SJCRH30 (cell line): ENCODE results near the gene NRBF2. TPM values are rescaled to one million over a fixed set of nuclear protein-coding genes. Genes with fewer than 3 reads are reported as not detected.

Experiments used
- DNase-seq, 2 experiments: peaks; one replicate each; pipeline ENCODE4 v3.0.0-alpha.2; 2015 to 2020
- H3K27ac ChIP-seq: fragments of 250-450 bp; sonication (Bioruptor Pico); 2 replicates; pipeline ENCODE4 v1.5.1; 2020; ENCODE audit warnings: mild to moderate bottlenecking, moderate library complexity
- H3K27me3 ChIP-seq: fragments of 250-450 bp; sonication (Bioruptor Pico); 2 replicates; pipeline ENCODE4 v1.5.1; 2020; ENCODE audit warnings: mild to moderate bottlenecking, moderate library complexity
- H3K36me3 ChIP-seq: fragments of 250-450 bp; sonication (Bioruptor Pico); 2 replicates; pipeline ENCODE4 v1.5.1; 2020; ENCODE audit warnings: mild to moderate bottlenecking, moderate library complexity
- H3K4me1 ChIP-seq: fragments of 250-450 bp; sonication (Bioruptor Pico); 2 replicates; pipeline ENCODE4 v1.5.1; 2020; ENCODE audit warnings: mild to moderate bottlenecking, moderate library complexity
- H3K4me3 ChIP-seq: fragments of 250-450 bp; sonication (Bioruptor Pico); 2 replicates; pipeline ENCODE4 v1.5.1; 2020; ENCODE audit warnings: mild to moderate bottlenecking, moderate library complexity
- H3K9me3 ChIP-seq: fragments of 250-450 bp; sonication (Bioruptor Pico); replicated peaks from 2 replicates; pipeline ENCODE4 v1.5.1; 2020; ENCODE audit warnings: mild to moderate bottlenecking, moderate library complexity
- total RNA-seq: library from RNA; depleted of rRNA; stranded (reverse); fragments of >200 nt; shearing (Covaris generic); gene quantifications from 2 replicates; pipeline ENCODE4 v1.2.3, GENCODE V29; 2014

NRBF2 gene
- total RNA-seq, 1 experiment from 2014 or later = 14.0 TPM

- Histone ChIP-seq H3K4me1 (no peaks in the 10 kb centered on the region), H3K27ac (no peak overlapping the region), H3K4me3 (no peak overlapping the region), H3K27me3 (no peaks in the 10 kb centered on the region), H3K9me3 (no peaks in the 10 kb centered on the region), H3K36me3 (peaks cover 43% of the 10 kb centered on the region)
- no peak for DNase-seq
These were observed 32.1 kb downstream of the NRBF2 start for GRCh38 chr10:63165249-63165648.

GRCh38 chr10:63166742-63167258 lies 33.7 kb downstream of the NRBF2 start:
- H3K4me1 ChIP-seq = no peaks in the 10 kb centered on the region
- DNase-seq = peak; percentile 17 to 76
- peaks cover 55% of the 10 kb centered on the region for H3K36me3 ChIP-seq
- no peaks in the 10 kb centered on the region for H3K27me3 ChIP-seq
- no peak overlapping the region for H3K4me3 ChIP-seq
- H3K9me3 ChIP-seq = no peaks in the 10 kb centered on the region
- no peak overlapping the region for H3K27ac ChIP-seq

DNA sequence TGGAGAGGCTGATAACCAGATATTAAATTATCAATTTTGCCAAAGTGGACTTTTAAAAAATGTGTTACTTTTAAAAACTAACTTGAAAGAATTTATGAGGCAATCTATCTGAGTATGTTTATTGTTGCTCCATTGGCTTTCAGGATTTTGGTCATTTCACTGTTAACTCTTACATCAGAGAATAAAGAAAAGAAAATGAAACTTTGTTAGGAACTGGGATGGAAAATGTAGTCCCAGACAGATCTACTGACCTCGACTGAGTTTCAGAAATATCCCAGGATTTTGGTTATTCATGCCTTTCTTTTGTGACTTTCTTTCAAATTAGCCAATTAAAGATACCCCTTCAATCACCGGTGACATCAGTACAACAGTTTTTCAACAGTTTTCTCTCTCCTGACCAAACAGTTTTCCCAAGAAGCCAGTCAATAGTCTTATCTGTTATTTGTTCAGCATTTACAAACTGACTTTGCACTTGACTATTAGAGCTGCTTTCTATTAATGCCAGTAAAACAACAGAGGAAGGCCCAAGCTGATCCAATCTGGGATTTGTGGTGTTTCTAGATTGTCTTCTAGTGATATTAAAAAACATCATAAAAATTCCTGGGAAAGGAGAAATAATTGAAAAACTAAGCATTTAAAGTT lies 35.8 kb downstream of the NRBF2 start:
- Histone ChIP-seq H3K27ac (no peak overlapping the region), H3K36me3 (peaks cover 73% of the 10 kb centered on the region), H3K27me3 (no peaks in the 10 kb centered on the region), H3K4me1 (no peaks in the 10 kb centered on the region), H3K9me3 (no peaks in the 10 kb centered on the region), H3K4me3 (no peak overlapping the region)
- no peak for DNase-seq

GRCh38 chr10:63169624-63170023 lies 36.5 kb downstream of the NRBF2 start:
- Histone ChIP-seq H3K4me1 (no peaks in the 10 kb centered on the region), H3K4me3 (no peak overlapping the region), H3K27me3 (no peaks in the 10 kb centered on the region), H3K27ac (no peak overlapping the region), H3K9me3 (no peaks in the 10 kb centered on the region), H3K36me3 (peaks cover 80% of the 10 kb centered on the region)
- no peak for DNase-seq

DNA sequence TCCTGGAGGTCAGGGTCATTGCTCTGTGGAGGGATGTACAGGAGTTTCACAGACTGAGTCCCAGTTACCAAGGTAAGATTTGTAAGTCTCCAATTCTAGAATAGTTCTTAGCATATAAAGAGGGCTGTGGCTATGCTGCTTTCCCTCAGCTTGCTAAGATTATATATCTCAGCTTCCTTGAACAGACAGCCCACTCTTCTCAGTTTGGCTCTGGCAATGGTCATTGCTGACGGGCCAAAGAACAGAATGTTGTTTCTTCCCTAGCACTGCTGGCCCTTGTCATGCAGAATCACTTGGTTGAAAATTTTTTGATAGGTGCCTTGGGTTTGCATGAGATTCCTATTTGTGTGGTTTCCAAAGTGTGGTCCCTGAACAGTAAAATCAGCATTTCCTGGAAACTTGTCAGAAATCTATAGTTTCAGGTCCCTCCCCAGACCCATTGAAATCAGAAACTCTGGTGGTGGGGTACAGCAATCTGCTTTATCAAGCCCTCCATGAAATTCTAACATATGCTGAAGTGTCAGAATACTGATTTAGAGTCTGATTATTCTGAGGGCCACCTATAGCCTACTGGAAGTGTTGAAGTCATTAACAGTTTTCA lies 38.2 kb downstream of the NRBF2 start:
- H3K4me3 ChIP-seq = no peak overlapping the region
- H3K36me3 ChIP-seq = peaks cover 80% of the 10 kb centered on the region
- DNase-seq = no peak

DNA sequence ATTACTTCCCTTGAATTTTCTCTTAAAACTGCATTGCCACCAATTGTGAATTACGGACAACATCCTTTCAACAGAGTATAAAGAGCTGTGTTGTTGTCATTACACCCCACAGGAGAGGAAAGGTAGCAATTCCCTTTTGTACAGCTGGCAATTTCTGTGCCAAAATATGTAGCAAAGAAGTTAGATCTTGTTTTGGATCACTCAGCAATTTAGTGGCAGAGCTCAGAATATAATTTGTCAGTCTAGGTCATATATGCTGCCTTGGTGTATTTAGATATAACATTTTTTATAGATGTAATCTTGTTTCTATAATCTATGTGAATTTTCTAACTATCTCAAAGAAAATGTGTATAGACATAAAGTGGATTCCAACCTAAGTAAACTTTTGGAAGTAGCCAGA lies 38.8 kb downstream of the NRBF2 start:
- Histone ChIP-seq H3K27me3 (no peaks in the 10 kb centered on the region), H3K4me1 (no peaks in the 10 kb centered on the region), H3K4me3 (no peak overlapping the region), H3K9me3 (no peaks in the 10 kb centered on the region), H3K27ac (no peak overlapping the region), H3K36me3 (peaks cover 84% of the 10 kb centered on the region)
- no peak for DNase-seq

More for the DNA sequence above, 38.2 kb downstream of the NRBF2 start:
- Histone ChIP-seq H3K9me3 (no peaks in the 10 kb centered on the region), H3K27ac (no peak overlapping the region), H3K27me3 (no peaks in the 10 kb centered on the region), H3K4me1 (no peaks in the 10 kb centered on the region)

GRCh38 chr10:63173468-63174232 lies 40.5 kb downstream of the NRBF2 start:
- Histone ChIP-seq H3K27ac (no peak overlapping the region), H3K27me3 (no peaks in the 10 kb centered on the region), H3K36me3 (peaks cover 84% of the 10 kb centered on the region), H3K9me3 (no peaks in the 10 kb centered on the region), H3K4me3 (no peak overlapping the region), H3K4me1 (no peaks in the 10 kb centered on the region)
- DNase-seq = no peak

- no peaks in the 10 kb centered on the region for H3K4me1 ChIP-seq
- DNase-seq = no peak
- no peaks in the 10 kb centered on the region for H3K9me3 ChIP-seq
- no peak overlapping the region for H3K27ac ChIP-seq
- no peaks in the 10 kb centered on the region for H3K27me3 ChIP-seq
- H3K4me3 ChIP-seq = no peak overlapping the region
- peaks cover 78% of the 10 kb centered on the region for H3K36me3 ChIP-seq
These were observed 42.4 kb downstream of the NRBF2 start for GRCh38 chr10:63175534-63175933.

GRCh38 chr10:63192826-63193225 lies 59.7 kb downstream of the NRBF2 start:
- peaks cover 76% of the 10 kb centered on the region for H3K36me3 ChIP-seq
- no peaks in the 10 kb centered on the region for H3K27me3 ChIP-seq
- no peaks in the 10 kb centered on the region for H3K9me3 ChIP-seq
- no peaks in the 10 kb centered on the region for H3K4me1 ChIP-seq
- DNase-seq = no peak
- no peak overlapping the region for H3K4me3 ChIP-seq
- H3K27ac ChIP-seq = no peak overlapping the region

DNA sequence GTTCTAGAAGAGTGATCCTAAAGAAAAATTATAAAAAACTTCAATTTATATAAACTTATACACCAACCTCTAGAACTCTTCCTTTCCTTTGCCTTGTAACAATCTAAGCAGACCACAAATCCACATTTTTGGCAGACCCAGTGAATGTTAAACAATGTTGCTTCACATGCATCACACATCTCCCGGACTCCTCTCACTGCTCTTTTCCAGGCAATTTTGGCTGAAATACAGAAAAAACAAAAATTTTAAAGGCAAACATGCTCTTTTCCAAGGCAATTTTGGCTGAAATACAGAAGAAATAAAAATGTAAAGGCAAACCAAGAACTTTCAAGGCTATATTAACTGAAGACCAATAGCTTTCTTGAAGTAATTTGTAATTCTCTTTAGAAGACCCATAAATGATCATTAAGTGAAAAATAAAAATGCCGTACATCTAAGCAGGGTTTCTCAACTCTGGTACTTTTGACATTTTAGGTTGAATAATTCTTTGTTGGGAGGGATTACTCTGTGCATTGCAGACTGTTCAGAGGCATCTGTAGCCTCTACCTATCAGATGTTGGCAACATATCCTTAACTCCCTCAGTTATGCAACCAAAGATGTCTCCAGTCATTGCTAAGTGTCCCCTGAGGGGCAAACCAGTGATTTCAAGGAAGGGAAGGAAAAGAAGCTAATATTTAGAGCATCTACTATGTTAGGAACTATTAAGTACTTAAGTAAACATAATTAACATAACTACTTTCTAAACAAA lies 64.4 kb downstream of the NRBF2 start:
- H3K4me1 ChIP-seq = no peaks in the 10 kb centered on the region
- H3K4me3 ChIP-seq = no peak overlapping the region
- no peak for DNase-seq
- H3K27ac ChIP-seq = no peak overlapping the region
- H3K36me3 ChIP-seq = peaks cover 74% of the 10 kb centered on the region
- H3K9me3 ChIP-seq = no peaks in the 10 kb centered on the region
- H3K27me3 ChIP-seq = no peaks in the 10 kb centered on the region

DNA sequence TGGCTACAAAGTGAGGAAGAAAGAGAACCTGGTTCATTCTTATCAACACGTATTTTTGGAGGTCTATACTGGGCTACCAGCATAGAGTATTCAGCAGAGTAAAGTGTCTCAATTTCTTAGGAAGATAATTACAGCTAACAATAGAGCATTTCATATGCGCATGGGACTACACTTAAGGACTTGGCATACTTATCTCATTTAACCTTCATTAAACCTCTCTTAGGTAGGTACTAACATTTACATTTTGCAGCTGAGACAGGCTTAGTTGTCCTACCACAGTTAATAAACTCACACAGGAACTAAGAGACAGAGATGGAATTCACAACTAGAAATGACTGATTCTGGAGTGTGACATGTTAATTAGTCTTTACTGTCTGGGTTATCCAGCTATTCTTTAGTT lies 66.6 kb downstream of the NRBF2 start:
- no peak overlapping the region for H3K27ac ChIP-seq
- H3K9me3 ChIP-seq = no peaks in the 10 kb centered on the region
- H3K4me1 ChIP-seq = no peaks in the 10 kb centered on the region
- peaks cover 73% of the 10 kb centered on the region for H3K36me3 ChIP-seq
- no peak for DNase-seq
- no peak overlapping the region for H3K4me3 ChIP-seq
- no peaks in the 10 kb centered on the region for H3K27me3 ChIP-seq

- Histone ChIP-seq H3K4me3 (no peak overlapping the region), H3K9me3 (no peaks in the 10 kb centered on the region), H3K27ac (no peak overlapping the region), H3K36me3 (peaks cover 75% of the 10 kb centered on the region), H3K27me3 (no peaks in the 10 kb centered on the region), H3K4me1 (no peaks in the 10 kb centered on the region)
- no peak for DNase-seq
These were observed 67.3 kb downstream of the NRBF2 start for GRCh38 chr10:63200431-63200830.

GRCh38 chr10:63201118-63201517 lies 68.0 kb downstream of the NRBF2 start:
- Histone ChIP-seq H3K4me1 (no peaks in the 10 kb centered on the region), H3K27me3 (no peaks in the 10 kb centered on the region), H3K36me3 (peaks cover 79% of the 10 kb centered on the region), H3K9me3 (no peaks in the 10 kb centered on the region), H3K27ac (no peak overlapping the region), H3K4me3 (no peak overlapping the region)
- DNase-seq = no peak
